SJSA1 (cell line): ENCODE measurements around the gene PLXNC1. TPM values are rescaled to one million over a fixed set of nuclear protein-coding genes. Genes with fewer than 3 reads are reported as not detected.

ENCODE experiments used
- DNase-seq, 2 experiments: peaks; one replicate each; pipeline ENCODE4 v3.0.0-alpha.2; 2015 to 2020; ENCODE audit warnings: low spot score in 2 of 2, low read depth in 1 of 2
- H3K27ac ChIP-seq: fragments of 250-450 bp; sonication (Bioruptor Pico); 2 replicates; pipeline ENCODE4 v1.5.1; 2020; ENCODE audit warnings: mild to moderate bottlenecking, moderate library complexity
- H3K27me3 ChIP-seq: fragments of 250-450 bp; sonication (Bioruptor Pico); replicated peaks from 2 replicates; pipeline ENCODE4 v1.5.1; 2020; ENCODE audit warnings: mild to moderate bottlenecking, moderate library complexity
- H3K36me3 ChIP-seq: fragments of 250-450 bp; sonication (Bioruptor Pico); 2 replicates; pipeline ENCODE4 v1.5.1; 2020; ENCODE audit warnings: mild to moderate bottlenecking
- H3K4me1 ChIP-seq: fragments of 250-450 bp; sonication (Bioruptor Pico); replicated peaks from 2 replicates; pipeline ENCODE4 v1.6.1; 2021; ENCODE audit warnings: mild to moderate bottlenecking
- H3K4me3 ChIP-seq: fragments of 250-450 bp; sonication (Bioruptor Pico); 2 replicates; pipeline ENCODE4 v1.5.1; 2020; ENCODE audit warnings: mild to moderate bottlenecking
- H3K9me3 ChIP-seq: fragments of 250-450 bp; sonication (Bioruptor Pico); replicated peaks from 2 replicates; pipeline ENCODE4 v1.5.1; 2020; ENCODE audit warnings: mild to moderate bottlenecking
- total RNA-seq: library from RNA; depleted of rRNA; stranded (reverse); fragments of >200 nt; shearing (Covaris generic); gene quantifications from 2 replicates; pipeline ENCODE4 v1.2.3, GENCODE V29; 2014; rRNA removed

PLXNC1 gene
- total RNA-seq: 2.6 and 4.4 TPM in 2 replicates

- Histone ChIP-seq H3K9me3 (peaks cover 9% of the 10 kb centered on the region; the same call in 1 of the 2 replicates), H3K4me1 (peaks cover 12% of the 10 kb centered on the region), H3K27ac (no peak within 1 kb of the TSS), H3K36me3 (no peaks in the 10 kb centered on the region), H3K4me3 (peak within 1 kb of the TSS; percentile 35), H3K27me3 (peaks cover 82% of the 10 kb centered on the region)
- peak in 1 of 2 experiments; percentile 41 for DNase-seq
These were observed at the start of gene PLXNC1 for GRCh38 chr12:94147991-94148738. TSS of gene PLXNC1 (plus strand) at chr12:94148577. CDS start at chr12:94148972, 395 bp downstream.

DNA sequence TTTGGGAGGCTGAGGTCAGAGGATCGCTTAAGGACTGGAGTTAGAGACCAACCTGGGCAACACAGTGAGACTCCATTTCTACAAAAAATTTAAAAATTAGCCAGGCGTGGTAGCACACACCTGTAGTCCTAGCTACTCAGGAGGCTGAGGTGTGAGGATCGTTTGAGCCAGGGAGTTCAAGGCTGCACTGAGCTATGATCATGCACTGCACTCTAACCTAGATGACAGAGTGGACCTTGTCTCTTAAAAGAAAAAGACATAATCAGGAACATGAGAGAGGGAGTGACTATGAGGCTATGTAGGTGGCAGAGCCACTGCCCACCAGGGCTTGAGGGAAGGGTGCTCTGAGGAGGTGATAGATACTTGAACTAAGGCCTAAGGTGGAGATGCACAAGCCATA is 49.2 kb upstream of the PLXNC1 start:
- no peaks in the 10 kb centered on the region for H3K27me3 ChIP-seq
- H3K9me3 ChIP-seq: no peaks in the 10 kb centered on the region
- H3K4me1 ChIP-seq: peaks cover 11% of the 10 kb centered on the region; the same call in 1 of the 2 replicates
- H3K36me3 ChIP-seq: no peaks in the 10 kb centered on the region
- no peak for DNase-seq
- H3K4me3 ChIP-seq: no peak overlapping the region
- no peak overlapping the region for H3K27ac ChIP-seq

- peaks cover 11% of the 10 kb centered on the region; the same call in 1 of the 2 replicates for H3K4me1 ChIP-seq
- H3K9me3 ChIP-seq: no peaks in the 10 kb centered on the region
- no peaks in the 10 kb centered on the region for H3K27me3 ChIP-seq
- no peaks in the 10 kb centered on the region for H3K36me3 ChIP-seq
- H3K27ac ChIP-seq: no peak overlapping the region
- no peak overlapping the region for H3K4me3 ChIP-seq
- no peak for DNase-seq
These were observed 48.7 kb upstream of the PLXNC1 start for GRCh38 chr12:94099632-94100031.

DNA sequence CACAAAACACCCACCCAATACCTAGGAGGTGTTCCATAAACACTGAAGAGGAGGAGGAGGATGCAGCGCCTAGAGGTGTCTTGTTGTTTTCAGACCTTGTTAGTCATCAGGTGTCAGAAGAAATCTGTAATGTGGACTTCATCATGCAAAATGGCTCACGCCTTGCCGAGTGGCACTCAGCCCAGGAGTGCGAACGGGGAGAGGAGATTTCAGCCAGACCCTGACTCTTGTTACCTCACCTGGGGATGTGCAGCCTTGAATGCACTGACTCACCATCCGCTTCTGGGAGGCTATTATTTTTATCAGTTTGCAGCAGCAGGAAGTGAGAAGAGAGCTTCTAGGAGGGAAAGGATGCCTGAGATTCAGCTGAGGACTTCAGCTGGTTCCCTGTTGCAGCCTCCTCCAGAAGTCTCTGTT is 48.2 kb upstream of the PLXNC1 start:
- no peak overlapping the region for H3K4me3 ChIP-seq
- H3K27me3 ChIP-seq: no peaks in the 10 kb centered on the region
- no peak overlapping the region for H3K27ac ChIP-seq
- H3K36me3 ChIP-seq: no peaks in the 10 kb centered on the region
- no peaks in the 10 kb centered on the region for H3K9me3 ChIP-seq
- DNase-seq: no peak
- peaks cover 11% of the 10 kb centered on the region; the same call in 1 of the 2 replicates for H3K4me1 ChIP-seq

- Histone ChIP-seq H3K4me1 (peaks cover 11% of the 10 kb centered on the region; the same call in 1 of the 2 replicates), H3K27ac (no peak overlapping the region), H3K4me3 (peak overlapping the region; percentile 45), H3K36me3 (no peaks in the 10 kb centered on the region), H3K27me3 (no peaks in the 10 kb centered on the region), H3K9me3 (no peaks in the 10 kb centered on the region)
- peak; percentile 62 to 69 for DNase-seq
These were observed 47.2 kb upstream of the PLXNC1 start for GRCh38 chr12:94100990-94101737.

DNA sequence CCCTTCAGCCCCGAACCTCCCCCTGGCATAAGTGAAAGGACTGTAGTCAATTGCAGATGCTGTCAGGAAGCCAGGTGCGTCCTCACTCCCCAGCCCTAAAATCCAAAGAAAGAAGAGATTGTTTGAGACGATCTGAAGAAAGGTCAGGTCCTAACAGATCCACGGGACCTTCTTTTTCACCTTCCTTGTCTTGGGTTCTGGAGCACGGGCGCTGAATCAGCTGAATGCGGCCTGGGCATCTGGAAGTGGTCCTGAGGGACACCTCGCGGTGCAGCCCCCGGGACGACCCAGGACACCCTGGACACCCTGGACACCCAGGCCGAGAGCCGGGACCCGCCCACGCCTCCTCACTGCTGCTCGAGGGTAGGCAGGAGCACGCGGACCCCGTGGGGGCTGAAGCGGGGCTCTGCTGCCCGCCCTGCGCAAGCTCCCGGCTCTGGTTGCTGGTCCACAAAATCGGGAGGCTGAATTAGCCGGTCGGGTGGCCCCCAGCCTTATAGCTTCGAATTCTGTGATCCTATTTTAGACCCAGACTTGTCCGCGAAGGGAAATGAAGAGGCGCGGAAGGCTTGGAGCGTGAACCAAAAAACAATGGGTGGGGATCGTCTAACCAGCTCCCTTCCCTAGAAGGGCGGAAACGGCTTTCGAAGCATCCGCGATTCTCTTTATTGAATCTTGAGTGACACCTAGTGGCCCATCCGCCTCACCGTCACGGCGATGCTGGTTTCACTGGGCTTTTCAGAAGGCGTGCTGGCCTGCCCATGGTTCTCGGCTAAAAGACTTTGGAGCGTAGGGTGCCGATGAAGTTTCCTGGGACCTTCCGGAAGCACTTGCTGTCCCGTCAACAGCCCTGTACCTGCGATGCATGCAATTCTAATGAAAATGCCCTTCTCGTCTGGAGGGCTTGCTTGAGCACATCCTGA is 46.4 kb upstream of the PLXNC1 start:
- Histone ChIP-seq H3K9me3 (no peaks in the 10 kb centered on the region), H3K4me3 (peak overlapping the region; percentile 45), H3K27me3 (no peaks in the 10 kb centered on the region), H3K27ac (no peak overlapping the region), H3K4me1 (peaks cover 11% of the 10 kb centered on the region; the same call in 1 of the 2 replicates), H3K36me3 (no peaks in the 10 kb centered on the region)
- DNase-seq: peak; percentile 77 to 86

DNA sequence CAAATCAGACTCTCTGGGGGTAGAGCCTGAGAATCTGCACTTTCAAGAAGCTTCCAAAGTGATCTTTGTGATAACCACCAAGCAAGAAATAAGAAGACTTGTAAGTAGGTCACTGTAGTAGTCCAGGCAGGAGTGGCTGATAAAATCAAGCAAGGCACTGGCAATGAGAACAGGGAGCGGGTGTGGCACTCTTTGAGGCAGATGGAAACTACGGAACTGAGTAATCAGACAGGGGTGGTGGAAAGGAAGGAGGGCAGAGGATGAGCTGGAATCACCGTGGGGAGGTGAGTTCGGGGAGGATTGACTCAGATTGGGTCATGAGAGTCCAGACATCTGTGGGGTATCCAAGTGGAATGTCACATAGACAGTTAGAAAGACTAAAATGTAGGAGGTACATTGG is 44.4 kb upstream of the PLXNC1 start:
- Histone ChIP-seq H3K4me1 (peaks cover 11% of the 10 kb centered on the region; the same call in 1 of the 2 replicates), H3K27ac (no peak overlapping the region), H3K4me3 (no peak overlapping the region), H3K27me3 (no peaks in the 10 kb centered on the region), H3K9me3 (no peaks in the 10 kb centered on the region), H3K36me3 (no peaks in the 10 kb centered on the region)
- no peak for DNase-seq

DNA sequence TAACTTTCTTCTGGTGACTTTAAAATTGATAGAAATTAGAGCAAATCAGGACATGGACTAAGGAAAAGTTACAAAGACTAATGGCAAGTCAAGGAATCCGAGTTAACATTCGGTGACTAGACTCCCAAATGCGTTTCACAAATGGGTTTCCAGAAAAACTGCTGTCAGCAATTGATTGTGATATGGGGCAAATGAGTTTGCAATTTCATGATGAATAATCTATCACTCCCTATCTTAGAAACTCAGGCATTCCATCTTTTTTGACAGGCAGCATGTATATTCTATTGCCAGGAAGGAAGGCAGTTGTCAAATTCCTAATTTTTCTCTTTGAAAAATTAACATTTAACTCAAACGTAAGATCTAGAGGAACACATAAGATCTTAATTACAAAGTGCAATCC is 40.5 kb upstream of the PLXNC1 start:
- DNase-seq: no peak
- H3K36me3 ChIP-seq: no peaks in the 10 kb centered on the region
- H3K27me3 ChIP-seq: no peaks in the 10 kb centered on the region
- H3K4me3 ChIP-seq: no peak overlapping the region
- H3K4me1 ChIP-seq: no peaks in the 10 kb centered on the region
- no peaks in the 10 kb centered on the region for H3K9me3 ChIP-seq
- H3K27ac ChIP-seq: no peak overlapping the region

DNA sequence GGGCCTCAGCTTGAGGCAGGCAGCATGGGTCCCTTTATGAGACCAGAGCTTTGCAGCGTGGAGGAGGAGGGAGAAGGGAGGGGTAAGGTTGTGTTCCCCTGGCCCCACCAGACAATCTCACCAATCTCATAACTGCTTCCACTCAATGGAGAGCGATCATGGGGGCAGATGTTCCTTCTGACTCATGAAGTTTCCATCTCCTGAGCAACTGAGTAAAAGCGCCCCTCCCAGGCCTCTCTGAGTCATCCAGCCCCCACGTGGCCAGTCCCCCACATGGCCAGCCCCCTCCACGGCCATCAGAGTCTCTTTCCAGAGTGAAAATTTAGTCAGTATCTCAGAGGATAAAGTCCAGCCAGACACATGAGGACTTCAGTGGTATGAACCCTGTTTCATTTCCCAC is 39.2 kb upstream of the PLXNC1 start:
- no peaks in the 10 kb centered on the region for H3K36me3 ChIP-seq
- DNase-seq: no peak
- no peaks in the 10 kb centered on the region for H3K4me1 ChIP-seq
- no peaks in the 10 kb centered on the region; the same call in 1 of the 2 replicates for H3K9me3 ChIP-seq
- no peak overlapping the region for H3K4me3 ChIP-seq
- no peaks in the 10 kb centered on the region for H3K27me3 ChIP-seq
- no peak overlapping the region for H3K27ac ChIP-seq

- Histone ChIP-seq H3K27me3 (no peaks in the 10 kb centered on the region), H3K36me3 (no peaks in the 10 kb centered on the region), H3K4me3 (no peak overlapping the region), H3K9me3 (no peaks in the 10 kb centered on the region; the same call in 1 of the 2 replicates), H3K27ac (no peak overlapping the region), H3K4me1 (no peaks in the 10 kb centered on the region)
- DNase-seq: no peak
These were observed 38.1 kb upstream of the PLXNC1 start for GRCh38 chr12:94110258-94110657.

GRCh38 chr12:94111302-94111701 is 37.1 kb upstream of the PLXNC1 start:
- Histone ChIP-seq H3K4me3 (no peak overlapping the region), H3K36me3 (no peaks in the 10 kb centered on the region), H3K27ac (no peak overlapping the region), H3K4me1 (no peaks in the 10 kb centered on the region), H3K9me3 (no peaks in the 10 kb centered on the region; the same call in 1 of the 2 replicates), H3K27me3 (no peaks in the 10 kb centered on the region)
- no peak for DNase-seq

- Histone ChIP-seq H3K9me3 (no peaks in the 10 kb centered on the region; the same call in 1 of the 2 replicates), H3K36me3 (no peaks in the 10 kb centered on the region), H3K4me3 (no peak overlapping the region), H3K27me3 (no peaks in the 10 kb centered on the region), H3K4me1 (no peaks in the 10 kb centered on the region), H3K27ac (no peak overlapping the region)
- DNase-seq: no peak
These were observed 36.3 kb upstream of the PLXNC1 start for GRCh38 chr12:94112121-94112520.

- no peaks in the 10 kb centered on the region for H3K36me3 ChIP-seq
- no peak overlapping the region for H3K4me3 ChIP-seq
- H3K27me3 ChIP-seq: no peaks in the 10 kb centered on the region
- no peaks in the 10 kb centered on the region for H3K4me1 ChIP-seq
- no peak overlapping the region for H3K27ac ChIP-seq
- no peak for DNase-seq
- no peaks in the 10 kb centered on the region; the same call in 1 of the 2 replicates for H3K9me3 ChIP-seq
These were observed 34.2 kb upstream of the PLXNC1 start for GRCh38 chr12:94114166-94114565.
